Measurements from ENCODE around the gene FER.
"Not testable (repeated sequence)": the region's sequence is repeated elsewhere in the genome, so short reads cannot be mapped to it uniquely, and the experiment has no call there.

The FER gene

DNA sequence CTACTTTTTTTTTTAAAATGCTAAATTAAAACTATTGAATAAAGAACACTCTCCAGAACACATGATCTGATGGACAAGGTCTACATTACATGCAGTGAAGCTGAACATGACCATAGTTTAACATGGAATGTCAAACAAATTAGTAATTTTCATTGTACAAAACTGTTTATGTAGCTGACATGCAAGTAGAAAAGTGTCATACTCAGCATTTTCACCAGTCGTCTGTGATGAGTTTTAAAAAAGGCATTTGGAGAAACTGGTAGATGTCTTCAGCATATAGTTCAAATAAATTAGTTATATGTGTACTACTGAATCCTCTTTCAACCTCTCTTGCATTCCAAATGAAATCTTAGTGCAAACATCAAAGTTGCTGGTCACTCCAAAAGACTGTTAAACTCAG is 301.9 kb downstream of the FER start:
- DNase-seq, result no peak

DNA sequence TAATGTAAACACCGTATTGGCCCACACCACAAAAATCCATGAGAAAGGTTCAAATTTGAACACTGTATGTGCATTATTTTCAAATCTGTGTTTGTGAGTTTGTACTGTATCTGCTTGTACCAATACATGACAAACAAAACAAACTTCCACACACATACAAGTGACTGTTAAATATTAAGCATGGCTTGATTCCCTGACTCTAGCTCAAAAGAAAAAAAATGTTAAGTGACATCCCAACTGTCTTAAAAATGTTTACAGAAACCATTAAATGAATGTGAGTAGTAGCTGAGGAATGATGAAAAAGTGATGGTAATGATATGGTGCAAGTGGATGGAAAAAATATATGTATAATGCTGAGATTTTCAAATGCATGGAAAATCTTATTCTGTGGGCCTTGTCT is 302.6 kb downstream of the FER start:
- not testable (repeated sequence) for DNase-seq

DNA sequence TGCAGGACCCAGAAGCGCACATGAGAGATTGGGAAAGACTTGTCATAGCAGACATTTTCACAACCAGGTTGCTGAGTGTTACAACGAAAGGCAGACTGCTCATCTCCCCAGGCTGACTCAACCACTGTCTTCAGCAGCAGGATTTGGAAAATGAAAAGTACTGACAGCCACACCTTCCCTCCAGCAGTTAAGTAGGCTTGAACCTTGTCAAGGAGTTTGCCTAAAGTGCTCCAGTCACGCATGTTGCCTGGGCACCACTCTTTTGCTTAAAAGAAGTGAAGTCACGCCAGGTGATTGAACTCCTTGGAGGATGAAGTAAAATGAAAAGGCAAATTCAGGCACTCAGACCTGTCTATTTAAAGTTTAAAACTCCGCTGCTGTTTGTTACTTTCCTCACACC is 304.5 kb downstream of the FER start:
- not testable (repeated sequence) for DNase-seq

DNA sequence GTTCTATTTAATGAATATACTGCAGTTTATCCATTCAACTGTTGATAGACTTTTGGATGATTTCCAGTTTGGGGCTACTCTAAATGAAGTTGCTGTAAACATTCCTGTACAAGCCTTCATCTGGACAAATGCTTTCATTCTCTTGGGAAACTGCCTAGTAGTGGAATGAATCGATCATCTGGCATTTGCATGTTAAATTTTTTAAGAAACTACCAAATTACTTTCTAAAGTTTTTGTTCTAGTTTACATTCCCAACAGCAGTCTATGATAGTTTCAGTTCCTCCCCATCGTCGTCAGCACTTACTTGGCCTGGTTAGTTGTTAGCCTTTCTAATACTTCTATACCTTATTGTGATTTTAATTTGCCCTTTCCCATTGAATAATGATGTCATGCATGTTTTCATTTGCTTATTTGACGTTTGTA is 306.3 kb downstream of the FER start:
- DNase-seq, result no peak

DNA sequence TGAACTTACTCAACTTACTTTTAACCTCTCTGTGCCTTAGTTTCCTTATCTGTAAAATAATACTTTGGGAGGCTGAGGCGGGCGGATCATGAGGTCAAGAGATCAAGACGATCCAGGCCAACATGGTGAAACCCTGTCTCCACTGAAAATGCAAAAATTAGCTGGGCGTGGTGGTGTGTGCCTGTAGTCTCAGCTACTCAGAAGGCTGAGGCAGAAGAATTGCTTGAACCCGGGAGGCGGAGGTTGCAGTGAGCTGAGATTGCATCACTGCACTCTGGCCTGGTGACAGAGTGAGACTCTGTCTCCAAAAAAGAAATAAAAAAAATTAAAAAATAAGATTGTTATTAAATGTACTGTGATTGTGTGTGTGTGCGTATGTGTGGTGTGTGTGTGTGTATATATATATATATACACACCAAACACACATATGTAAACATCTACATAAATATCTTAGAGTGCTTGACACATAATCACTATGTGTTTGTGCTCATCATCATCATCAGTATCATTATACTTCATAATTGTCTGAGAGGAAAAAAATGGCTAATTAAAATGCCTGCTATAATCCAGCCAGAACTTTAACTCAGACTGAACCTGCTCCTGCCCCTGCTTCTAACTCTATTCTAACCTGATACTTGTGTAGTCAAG is 312.8 kb downstream of the FER start:
- DNase-seq, result no peak

DNA sequence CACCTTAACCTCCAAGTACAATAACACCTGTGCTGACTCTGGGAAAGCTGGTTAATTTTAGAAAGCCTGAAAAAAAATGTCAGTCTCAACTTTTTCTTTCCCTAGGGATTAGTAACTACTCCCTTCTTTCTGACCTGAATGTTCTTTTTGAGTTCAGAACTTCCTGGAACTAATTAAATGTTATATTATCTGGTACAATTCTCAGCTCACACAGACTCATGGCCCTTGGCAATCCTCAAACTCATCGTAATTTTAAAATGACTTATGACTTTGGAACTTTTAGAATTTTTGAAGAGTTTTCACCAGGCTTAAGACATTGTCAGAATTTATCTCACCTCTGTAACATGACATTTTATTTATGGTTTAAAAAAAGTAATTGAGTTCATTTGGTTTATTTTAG is 315.0 kb downstream of the FER start:
- DNase-seq, result no peak

DNA sequence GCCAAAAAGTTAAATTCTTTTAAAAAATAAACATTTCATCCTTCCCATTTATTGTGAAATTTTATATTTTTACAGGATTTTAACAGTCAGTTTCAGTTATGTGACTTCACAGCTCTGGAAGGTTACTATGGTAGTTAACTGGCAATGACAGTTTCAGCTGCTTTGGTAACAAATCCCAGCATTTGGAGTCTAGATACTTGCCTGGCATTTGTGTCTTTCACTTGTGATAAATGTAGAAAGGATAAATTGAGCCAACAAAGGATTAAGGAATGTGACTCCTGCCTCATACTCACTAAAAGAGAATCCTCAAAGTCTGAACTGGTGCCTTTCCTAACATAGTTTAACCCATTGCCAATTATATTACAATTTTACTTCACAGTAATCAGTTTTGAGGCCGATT is 315.5 kb downstream of the FER start:
- no peak for DNase-seq

DNA sequence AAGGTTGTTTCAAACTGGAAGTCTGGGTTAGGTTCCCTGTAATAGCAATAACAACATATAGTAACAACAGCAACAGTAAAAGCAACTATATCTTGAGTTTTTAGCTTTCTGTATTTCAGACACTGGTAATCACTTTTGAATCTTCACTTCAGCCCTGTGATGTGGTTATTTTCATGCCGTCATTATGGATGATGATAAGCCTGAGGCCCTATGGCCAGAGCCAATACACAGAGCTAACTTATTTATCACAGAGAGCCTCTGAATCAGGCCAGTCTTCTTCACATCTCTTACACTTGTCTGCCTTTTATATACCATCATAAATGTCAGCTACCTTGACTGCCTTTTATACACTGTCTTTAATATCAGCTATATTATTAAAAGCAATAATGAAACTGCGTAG is 329.0 kb downstream of the FER start:
- no peak for DNase-seq

DNA sequence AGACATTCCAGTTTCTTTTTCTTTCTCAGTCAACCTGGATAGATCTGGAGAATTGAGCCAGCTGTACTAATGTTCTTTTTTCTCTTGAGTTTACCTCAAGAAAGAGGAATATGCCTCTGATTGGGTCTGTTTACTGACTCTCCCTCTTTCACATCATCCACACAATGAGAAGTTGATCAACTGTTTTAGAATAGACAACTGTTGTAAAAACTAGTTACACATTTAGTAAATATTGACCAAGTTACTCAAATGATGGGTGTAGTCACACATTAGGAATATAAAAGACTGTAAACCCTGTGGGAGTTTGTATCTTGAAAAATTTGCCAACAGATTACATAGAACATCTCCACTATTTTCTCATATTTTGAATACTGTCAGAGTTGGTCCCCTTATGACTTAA is 330.8 kb downstream of the FER start:
- DNase-seq, result no peak

DNA sequence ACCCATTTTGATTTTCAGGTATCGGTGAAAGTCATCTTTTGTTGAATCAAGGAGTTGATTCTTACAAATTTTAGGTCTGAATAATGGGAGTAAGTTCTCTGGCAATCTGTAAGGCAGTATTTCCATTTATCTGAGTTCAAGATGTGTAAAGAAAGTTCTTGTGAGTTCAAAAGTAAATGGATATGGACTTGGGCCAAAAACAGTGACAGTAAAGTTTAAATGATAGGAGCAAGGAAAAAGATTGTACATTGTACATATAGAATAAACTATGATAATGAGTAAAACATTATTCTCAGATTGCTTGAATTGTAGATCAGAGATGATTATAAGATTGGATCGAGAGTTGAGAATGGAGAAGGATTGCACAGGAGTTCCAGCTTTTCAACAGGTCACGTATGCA is 332.8 kb downstream of the FER start:
- no peak for DNase-seq

DNA sequence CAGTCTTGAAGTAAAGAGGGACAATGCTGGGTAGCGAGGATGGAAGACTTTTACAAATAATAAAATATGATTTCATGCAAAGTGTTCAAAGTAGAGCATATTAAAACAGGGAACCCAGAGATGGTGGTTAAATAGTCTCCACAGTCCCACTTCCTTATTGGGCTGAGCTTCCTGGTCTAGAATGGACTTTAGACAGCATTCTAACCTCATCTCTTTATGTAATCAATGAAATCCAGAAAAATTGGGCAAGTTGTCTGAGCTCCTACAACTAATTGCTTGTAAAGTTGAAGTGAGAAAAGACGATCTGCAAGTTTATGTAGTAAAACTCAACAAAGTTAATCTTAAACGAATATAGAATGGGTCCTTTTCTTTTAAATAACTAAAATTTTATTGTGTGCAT is 333.2 kb downstream of the FER start:
- DNase-seq, result no peak

DNA sequence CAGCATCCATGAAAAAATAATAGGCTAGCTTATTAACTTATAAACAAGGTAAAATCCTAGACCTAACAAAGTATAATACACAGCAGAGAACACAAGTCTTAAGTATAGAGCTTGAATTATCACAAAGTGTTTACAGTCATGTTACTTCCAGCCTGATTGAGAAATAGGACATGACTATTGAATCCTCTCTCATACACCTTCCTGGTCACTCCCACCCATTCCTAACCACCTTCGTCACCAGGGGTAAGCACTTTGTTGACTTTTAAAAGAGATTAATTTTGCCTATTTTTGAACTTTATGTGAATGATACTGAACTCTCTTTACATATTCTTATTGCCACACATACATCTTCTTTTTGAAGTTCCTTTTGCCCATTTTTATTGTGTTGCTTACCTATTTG is 336.2 kb downstream of the FER start:
- no peak for DNase-seq

DNA sequence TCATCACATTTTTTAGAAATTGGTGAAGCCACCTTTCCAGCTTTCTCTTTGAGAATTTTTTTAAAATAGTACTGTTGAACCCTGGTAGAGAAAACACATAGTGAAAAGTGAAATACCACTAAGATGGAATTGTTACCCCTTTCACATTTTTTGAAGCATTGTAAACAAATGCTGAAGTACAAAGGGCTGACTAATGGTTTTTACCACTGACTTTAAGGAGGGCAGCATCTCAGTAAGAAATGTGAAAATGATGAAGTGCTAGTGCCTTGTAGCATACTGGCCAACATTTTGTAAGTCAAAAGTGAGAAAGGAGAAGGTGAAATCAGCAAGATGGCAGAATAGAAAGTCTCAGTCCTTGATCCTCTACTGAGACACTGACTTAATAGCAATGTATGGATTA is 341.5 kb downstream of the FER start:
- no peak for DNase-seq

DNA sequence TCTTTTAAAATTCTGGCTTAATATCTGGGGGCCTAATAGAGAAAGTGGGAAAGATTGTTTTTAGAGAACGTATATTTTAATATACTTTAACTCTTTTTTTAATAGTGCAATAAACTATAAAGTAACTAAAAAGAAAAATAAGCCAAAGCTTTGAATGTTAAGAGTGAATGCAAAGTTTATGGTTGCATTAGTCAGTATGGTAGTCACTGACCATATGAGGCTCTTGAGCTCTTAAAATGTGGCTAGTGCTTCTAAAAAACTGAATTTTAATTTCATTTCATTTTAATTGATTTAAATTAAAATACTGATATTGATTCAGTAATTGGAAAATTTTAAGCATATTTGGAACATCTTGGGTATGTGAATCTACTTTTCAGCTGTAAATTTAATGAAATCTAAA is 351.4 kb downstream of the FER start:
- DNase-seq, result no peak

DNA sequence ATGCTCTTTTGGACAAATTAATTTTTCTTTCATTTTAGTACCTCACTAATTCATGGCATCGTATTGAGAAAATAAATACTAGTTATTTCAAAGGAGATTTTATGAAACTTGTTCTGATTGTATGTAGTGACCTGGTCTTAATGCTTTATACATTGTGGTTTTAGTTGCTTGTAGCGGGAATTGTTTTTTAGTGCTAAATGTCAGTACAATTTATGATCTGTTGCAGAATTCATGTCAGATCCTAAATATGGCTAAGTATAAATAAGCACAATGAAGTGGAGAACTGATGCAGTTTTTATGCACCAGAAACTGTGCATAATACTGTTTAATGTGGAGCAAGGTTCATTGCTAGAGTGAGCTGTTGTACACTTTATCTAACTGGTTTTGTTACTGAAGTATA is 353.3 kb downstream of the FER start:
- DNase-seq, result no peak

DNA sequence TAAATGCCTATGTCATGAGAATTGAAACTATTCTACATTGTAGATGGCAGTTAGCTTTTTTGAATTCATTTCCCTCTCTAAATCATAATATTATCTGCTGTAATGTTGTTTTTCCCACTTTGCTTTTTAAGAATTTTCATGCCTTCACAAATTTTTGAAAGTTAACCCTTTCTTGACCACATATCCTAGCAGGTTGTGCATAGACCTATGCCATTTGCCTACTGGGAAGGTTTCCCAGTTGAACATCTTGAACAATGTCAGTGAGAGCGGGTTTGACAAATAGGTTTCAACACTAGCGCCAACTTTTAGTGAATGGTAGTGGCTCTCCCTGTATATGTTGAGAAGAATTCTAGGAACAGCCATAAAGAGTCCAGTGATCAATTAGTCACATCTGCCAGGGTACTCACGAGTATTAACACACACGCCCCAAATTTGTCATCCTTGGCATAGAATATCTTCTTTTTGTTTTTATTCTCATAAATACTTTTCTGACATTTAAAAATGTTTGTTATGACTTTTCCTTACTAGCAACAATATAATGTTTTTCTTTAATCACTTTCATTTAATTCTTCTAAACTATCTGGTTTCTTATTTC is 354.5 kb downstream of the FER start:
- DNase-seq, result no peak

DNA sequence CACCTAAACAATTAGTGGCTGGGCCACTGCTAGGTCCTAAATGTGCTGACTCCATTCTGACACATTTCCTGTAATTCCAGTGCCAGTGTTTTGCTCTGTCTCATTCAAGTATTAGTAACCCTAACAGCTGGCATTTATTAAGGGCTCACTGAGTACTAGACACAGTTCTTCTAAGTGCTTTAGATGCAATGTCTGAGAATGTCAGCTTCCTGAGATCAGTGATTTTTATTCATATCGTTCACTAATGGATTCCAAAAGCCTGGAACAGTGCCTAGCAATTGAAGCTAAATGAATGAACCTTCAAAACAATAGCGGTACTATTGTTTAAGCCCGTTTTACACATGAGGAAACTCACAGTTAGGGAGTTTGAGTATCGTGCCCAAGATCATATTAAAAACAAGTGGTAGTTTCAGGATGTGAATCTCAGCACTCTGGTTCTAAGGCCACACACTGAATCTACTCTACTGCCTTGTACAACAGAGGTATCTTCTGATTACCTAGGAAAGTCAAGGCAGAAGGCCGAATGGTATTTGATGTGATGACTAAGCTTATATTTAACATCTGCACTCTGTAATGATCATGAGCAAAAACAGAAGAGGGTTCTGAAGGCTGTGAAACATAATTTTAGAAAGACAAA is 358.1 kb downstream of the FER start:
- no peak for DNase-seq

DNA sequence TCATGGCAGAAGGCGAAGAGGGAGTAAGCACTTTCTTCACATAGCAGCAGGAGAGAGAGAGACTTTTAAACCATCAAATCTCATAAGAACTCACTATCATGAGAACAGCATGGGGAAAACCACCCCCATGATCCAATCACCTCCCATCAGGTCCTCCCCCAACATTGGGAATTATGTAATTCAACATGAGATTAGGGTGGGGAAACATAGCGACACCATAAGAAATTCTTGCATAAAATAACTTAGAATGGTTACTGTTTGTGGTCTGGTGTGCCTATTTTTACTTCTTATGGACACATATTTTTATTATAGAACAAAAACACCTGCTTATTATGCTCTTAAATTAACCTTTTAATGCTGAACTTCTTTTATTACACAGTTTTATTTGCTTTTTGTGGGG is 364.0 kb downstream of the FER start:
- no peak for DNase-seq

DNA sequence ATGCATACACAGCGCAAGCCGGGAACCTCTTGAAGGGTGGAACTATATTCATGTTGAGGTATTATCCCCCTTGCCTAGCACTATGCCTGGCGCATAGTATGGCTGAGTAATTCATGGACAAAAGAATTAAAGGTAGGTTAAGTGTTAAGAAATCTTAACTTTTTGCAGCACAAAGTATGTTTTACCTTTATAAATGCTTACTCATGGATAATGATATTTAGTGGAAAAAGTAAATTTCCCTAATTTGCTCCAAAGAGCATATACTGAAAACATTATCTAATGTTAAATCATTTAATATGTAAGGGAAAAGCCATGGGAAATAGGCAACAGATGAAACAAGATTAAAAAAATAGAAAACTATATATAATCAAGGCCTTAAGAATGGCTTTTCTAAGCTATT is 365.9 kb downstream of the FER start:
- no peak for DNase-seq

DNA sequence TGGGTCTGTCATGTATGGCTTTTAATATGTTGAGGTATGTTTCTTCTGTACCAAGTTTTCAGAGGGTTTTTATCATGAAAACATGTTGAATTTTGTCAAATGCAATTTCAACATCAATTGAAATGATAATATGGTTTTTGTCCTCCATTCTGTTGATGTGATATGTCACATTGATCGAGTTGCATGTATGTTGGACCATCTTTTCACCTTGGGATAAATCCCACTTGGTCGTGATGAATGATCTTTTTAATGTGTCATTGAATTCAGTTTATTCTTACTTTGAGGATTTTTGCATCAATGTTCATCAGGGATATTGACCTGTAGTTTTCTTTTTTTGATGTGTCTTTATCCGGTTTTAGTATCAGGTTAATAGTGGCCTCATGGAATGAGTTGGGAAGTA is 373.5 kb downstream of the FER start:
- DNase-seq, result no peak

DNA sequence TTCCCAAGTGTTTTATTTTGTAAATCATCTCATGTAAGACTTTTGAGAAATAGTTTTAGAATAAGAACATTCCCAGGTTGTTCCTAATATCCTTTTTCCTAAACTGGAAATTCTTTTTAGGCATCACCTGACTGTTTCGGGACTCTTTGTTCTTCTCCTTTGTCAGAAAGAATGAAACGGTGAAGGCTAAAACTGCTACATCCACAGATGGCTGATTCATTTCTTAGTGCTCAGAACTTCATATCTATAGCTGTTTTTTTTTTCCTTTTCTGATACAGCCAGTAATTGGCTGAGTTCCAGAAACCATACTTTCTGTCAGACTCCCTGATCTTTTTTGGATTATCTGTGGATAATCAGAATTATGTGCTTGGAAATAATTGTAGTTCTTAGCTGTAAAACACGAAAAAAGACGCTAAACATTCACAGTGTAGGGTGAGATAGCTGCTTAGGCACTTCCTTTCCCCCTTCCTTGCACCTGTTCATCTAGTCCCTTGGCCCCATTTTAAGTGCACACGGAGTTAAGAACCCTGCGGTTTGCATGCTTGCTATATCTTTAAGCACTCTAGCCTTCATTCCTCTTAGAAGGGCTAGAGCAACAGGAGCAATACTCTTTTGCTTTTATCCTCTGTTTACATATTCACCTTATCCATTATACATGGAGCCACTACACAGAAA is 378.2 kb downstream of the FER start:
- DNase-seq, result no peak

DNA sequence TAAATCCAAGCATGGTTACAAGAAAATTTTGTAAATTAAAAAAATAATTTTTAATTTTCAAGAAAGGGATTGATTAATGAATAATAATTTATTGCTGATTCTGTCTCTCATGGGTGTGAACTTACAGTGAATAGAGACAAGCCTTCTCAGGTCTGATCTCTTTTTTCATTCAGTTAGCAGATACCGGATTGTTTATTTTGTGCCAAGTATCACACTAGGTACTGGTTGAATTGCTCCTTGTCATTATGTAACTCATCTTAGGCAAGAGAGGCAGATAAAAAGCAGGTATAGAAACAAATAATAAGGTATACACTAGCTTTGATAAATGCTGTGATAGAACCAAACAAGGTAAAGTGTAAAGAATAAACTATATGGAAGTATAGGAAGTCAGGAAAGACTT is 378.8 kb downstream of the FER start:
- no peak for DNase-seq

DNA sequence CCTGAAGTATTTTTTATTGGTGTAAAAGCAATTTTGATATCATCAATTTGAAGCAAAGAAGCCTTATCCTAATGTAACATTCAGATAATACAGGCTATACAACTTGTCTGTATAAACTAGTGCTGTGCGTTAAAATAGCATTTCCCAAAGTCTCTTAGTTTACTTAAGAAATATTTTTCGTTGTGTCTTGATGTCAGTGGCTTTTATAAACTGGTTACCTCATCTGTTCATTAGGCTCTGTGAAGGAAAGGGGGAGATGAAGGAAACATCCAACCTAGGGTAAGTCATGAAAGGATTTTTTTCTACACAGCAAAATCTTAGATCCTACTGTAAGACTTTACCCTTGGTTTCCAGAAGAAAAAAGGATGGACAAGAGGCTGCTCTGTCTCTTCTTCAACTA is 389.2 kb downstream of the FER start:
- no peak for DNase-seq
